Vagina (tissue), 2 donors: ENCODE measurements around the gene TSEN15. TPM values are rescaled to one million over a fixed set of nuclear protein-coding genes. Genes with fewer than 3 reads are reported as not detected.

Experiments
- DNase-seq, 2 donors: peaks; one replicate each; pipeline ENCODE4 v3.0.0-alpha.2; 2017; ENCODE audit errors: extremely low spot score in 2 of 2
- H3K27ac ChIP-seq: fragments of 200-600 bp; sonication (generic); one replicate; pipeline ENCODE4 v1.5.1; 2019
- H3K27me3 ChIP-seq: fragments of 200-600 bp; sonication (generic); one replicate; pipeline ENCODE4 v1.5.1; 2019
- H3K36me3 ChIP-seq, 2 donors: fragments of 200-600 bp; sonication (generic); one replicate each; pipeline ENCODE4 v1.5.1; 2017 to 2019
- H3K4me1 ChIP-seq: fragments of 200-600 bp; sonication (generic); one replicate; pipeline ENCODE4 v1.5.1; 2019
- H3K4me3 ChIP-seq, 2 donors: fragments of 200-600 bp; sonication (generic); 1 replicate in 1 of 2; 2 replicates in 1 of 2; pipeline ENCODE4 v1.5.1; 2016 to 2019
- H3K9me3 ChIP-seq: fragments of 200-600 bp; sonication (generic); one replicate; pipeline ENCODE4 v1.5.1; 2019
- CTCF ChIP-seq, 3 experiments: fragments of 450-650 bp in 2 of 3; fragments of 200-600 bp in 1 of 3; sonication (generic) in 1 of 3; IDR thresholded peaks; one replicate each; pipeline ENCODE4 v1.5.1; 2017 to 2019; ENCODE audit warnings: antibody characterized with exemption in 3 of 3, mild to moderate bottlenecking in 2 of 3, moderate library complexity in 2 of 3
- POLR2A ChIP-seq, 2 donors: fragments of 450-650 bp; IDR thresholded peaks; one replicate each; pipeline ENCODE4 v1.6.1; 2017; ENCODE audit warnings: antibody characterized with exemption in 2 of 2, mild to moderate bottlenecking in 2 of 2, moderate library complexity in 2 of 2
- POLR2AphosphoS5 ChIP-seq, 2 donors: sonication (generic); formaldehyde crosslinking; IDR thresholded peaks; one replicate each; pipeline ENCODE4 v1.9.0; 2017; ENCODE audit warnings: antibody characterized with exemption in 2 of 2, mild to moderate bottlenecking in 2 of 2, low read depth in 1 of 2; ENCODE audit not compliant: insufficient read depth in 1 of 2
- intact Hi-C: fragments of 100-400 bp; cut with DNase I; formaldehyde crosslinking; loops from one replicate; pipeline ENCODE4 v1.15.1; 2023
- total RNA-seq: library from RNA; depleted of rRNA; stranded (reverse); fragments of >200 nt; gene quantifications from one replicate; pipeline ENCODE4 v1.2.3, GENCODE V29; 2016

TSEN15 gene
- total RNA-seq, 1 donor from 2014 or later = 18.4 TPM

- Histone ChIP-seq H3K27ac (peak overlapping the region; percentile 79), H3K9me3 (no peaks in the 10 kb centered on the region), H3K4me1 (peaks cover 30% of the 10 kb centered on the region), H3K4me3 (peak overlapping the region; percentile 88 to 93), H3K36me3 (no peaks in the 10 kb centered on the region), H3K27me3 (no peaks in the 10 kb centered on the region)
- intact Hi-C loops = no loop called here
- no peak for DNase-seq
- TF ChIP-seq CTCF (IDR thresholded peaks at IDR 0.05) = no peak
- TF ChIP-seq POLR2AphosphoS5 (IDR thresholded peaks at IDR 0.05; ENCODE audit: insufficient read depth in 1 of 2, low read depth in 1 of 2) = no peak
- TF ChIP-seq POLR2A (IDR thresholded peaks at IDR 0.05) = no peak
These were observed 647 bp downstream of the TSEN15 start for GRCh38 chr1:184052194-184052559.

- Histone ChIP-seq H3K9me3 (no peaks in the 10 kb centered on the region), H3K27ac (no peak overlapping the region), H3K4me1 (peaks cover 30% of the 10 kb centered on the region), H3K36me3 (no peaks in the 10 kb centered on the region), H3K27me3 (no peaks in the 10 kb centered on the region), H3K4me3 (peak overlapping the region in 1 of 2 donors; percentile 88)
- intact Hi-C loops = no loop called here
- DNase-seq = no peak
- TF ChIP-seq POLR2AphosphoS5 (IDR thresholded peaks at IDR 0.05; ENCODE audit: insufficient read depth in 1 of 2, low read depth in 1 of 2) = no peak
- TF ChIP-seq CTCF (IDR thresholded peaks at IDR 0.05) = no peak
- TF ChIP-seq POLR2A (IDR thresholded peaks at IDR 0.05) = no peak
These were observed 1.2 kb downstream of the TSEN15 start for GRCh38 chr1:184052750-184053149.

GRCh38 chr1:184053881-184054280 lies 2.4 kb downstream of the TSEN15 start:
- H3K27ac ChIP-seq = no peak overlapping the region
- no peaks in the 10 kb centered on the region for H3K36me3 ChIP-seq
- DNase-seq = no peak
- no peak overlapping the region for H3K4me3 ChIP-seq
- no peaks in the 10 kb centered on the region for H3K27me3 ChIP-seq
- peaks cover 30% of the 10 kb centered on the region for H3K4me1 ChIP-seq
- intact Hi-C loops = no loop called here
- H3K9me3 ChIP-seq = no peaks in the 10 kb centered on the region
- TF ChIP-seq POLR2A (IDR thresholded peaks at IDR 0.05) = no peak
- TF ChIP-seq POLR2AphosphoS5 (IDR thresholded peaks at IDR 0.05; ENCODE audit: insufficient read depth in 1 of 2, low read depth in 1 of 2) = no peak
- TF ChIP-seq CTCF (IDR thresholded peaks at IDR 0.05) = no peak

GRCh38 chr1:184056921-184057555 lies 5.5 kb downstream of the TSEN15 start:
- intact Hi-C loops = no loop called here
- Histone ChIP-seq H3K9me3 (no peaks in the 10 kb centered on the region), H3K4me3 (no peak overlapping the region), H3K27me3 (no peaks in the 10 kb centered on the region), H3K27ac (no peak overlapping the region), H3K36me3 (no peaks in the 10 kb centered on the region), H3K4me1 (peaks cover 20% of the 10 kb centered on the region)
- no peak for TF ChIP-seq CTCF (IDR thresholded peaks at IDR 0.05)
- TF ChIP-seq POLR2AphosphoS5 (IDR thresholded peaks at IDR 0.05; ENCODE audit: insufficient read depth in 1 of 2, low read depth in 1 of 2) = no peak
- TF ChIP-seq POLR2A (IDR thresholded peaks at IDR 0.05) = no peak
- no peak for DNase-seq

- H3K4me3 ChIP-seq = no peak overlapping the region
- no peaks in the 10 kb centered on the region for H3K36me3 ChIP-seq
- H3K27me3 ChIP-seq = no peaks in the 10 kb centered on the region
- intact Hi-C loops = no loop called here
- H3K4me1 ChIP-seq = no peaks in the 10 kb centered on the region
- H3K9me3 ChIP-seq = no peaks in the 10 kb centered on the region
- TF ChIP-seq CTCF (IDR thresholded peaks at IDR 0.05) (no peak), POLR2A (IDR thresholded peaks at IDR 0.05) (no peak), POLR2AphosphoS5 (IDR thresholded peaks at IDR 0.05; ENCODE audit: insufficient read depth in 1 of 2, low read depth in 1 of 2) (no peak)
- H3K27ac ChIP-seq = no peak overlapping the region
- no peak for DNase-seq
These were observed 8.4 kb downstream of the TSEN15 start for GRCh38 chr1:184059887-184060286.
